SK-N-SH (cell line): ENCODE measurements around the gene SLC10A6.

Experiments used
- CHD2 ChIP-seq: fragments of 150-350 bp; IDR thresholded peaks from 2 replicates; pipeline ENCODE4 v1.6.1; 2018; ENCODE audit warnings: low read length; ENCODE audit not compliant: partially characterized antibody
- EP300 ChIP-seq, 2 experiments: IDR thresholded peaks; 2 replicates each; pipeline versions ENCODE4 v1.4.0 to v1.6.1; 2012; ENCODE audit warnings: borderline replicate concordance in 1 of 2, low read depth in 1 of 2, low read length in 1 of 2
- RXRA ChIP-seq: IDR thresholded peaks from 2 replicates; pipeline ENCODE4 v1.4.0; 2012; ENCODE audit warnings: low read depth, mild to moderate bottlenecking, borderline replicate concordance
- TF ChIP-seq, protein P1 (sequence below): fragments of 200-600 bp; sonication (generic); IDR thresholded peaks from 2 replicates; pipeline ENCODE4 v1.6.1; 2017; ENCODE audit warnings: antibody characterized with exemption, mild to moderate bottlenecking, moderate library complexity

DNA sequence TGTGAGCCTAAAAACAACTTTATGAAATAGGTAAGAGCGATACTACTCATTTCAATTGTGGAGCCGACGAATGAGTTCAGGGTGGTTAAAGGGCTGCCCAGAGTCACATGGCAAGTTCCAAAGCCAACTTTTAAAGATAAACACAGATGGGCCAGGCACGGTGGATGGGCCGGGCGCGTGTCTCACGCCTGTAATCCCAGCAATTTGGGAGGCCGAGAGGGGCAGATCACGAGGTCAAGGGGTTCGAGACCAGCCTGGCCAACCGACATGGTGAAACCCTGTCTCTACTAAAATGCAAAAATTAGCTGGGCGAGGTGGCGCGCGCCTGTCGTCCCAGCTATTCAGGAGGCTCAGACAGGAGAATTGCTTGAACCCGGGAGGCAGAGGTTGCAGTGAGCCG is 44.0 kb upstream of the SLC10A6 start:
- TF ChIP-seq CHD2, result no peak
- TF ChIP-seq, protein P1, sequence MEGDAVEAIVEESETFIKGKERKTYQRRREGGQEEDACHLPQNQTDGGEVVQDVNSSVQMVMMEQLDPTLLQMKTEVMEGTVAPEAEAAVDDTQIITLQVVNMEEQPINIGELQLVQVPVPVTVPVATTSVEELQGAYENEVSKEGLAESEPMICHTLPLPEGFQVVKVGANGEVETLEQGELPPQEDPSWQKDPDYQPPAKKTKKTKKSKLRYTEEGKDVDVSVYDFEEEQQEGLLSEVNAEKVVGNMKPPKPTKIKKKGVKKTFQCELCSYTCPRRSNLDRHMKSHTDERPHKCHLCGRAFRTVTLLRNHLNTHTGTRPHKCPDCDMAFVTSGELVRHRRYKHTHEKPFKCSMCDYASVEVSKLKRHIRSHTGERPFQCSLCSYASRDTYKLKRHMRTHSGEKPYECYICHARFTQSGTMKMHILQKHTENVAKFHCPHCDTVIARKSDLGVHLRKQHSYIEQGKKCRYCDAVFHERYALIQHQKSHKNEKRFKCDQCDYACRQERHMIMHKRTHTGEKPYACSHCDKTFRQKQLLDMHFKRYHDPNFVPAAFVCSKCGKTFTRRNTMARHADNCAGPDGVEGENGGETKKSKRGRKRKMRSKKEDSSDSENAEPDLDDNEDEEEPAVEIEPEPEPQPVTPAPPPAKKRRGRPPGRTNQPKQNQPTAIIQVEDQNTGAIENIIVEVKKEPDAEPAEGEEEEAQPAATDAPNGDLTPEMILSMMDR, result no peak
- TF ChIP-seq RXRA, result no peak
- TF ChIP-seq EP300 (IDR thresholded peaks at IDR 0.05; ENCODE audit: borderline replicate concordance in 1 of 2, low read depth in 1 of 2, low read length in 1 of 2), result no peak
